Epidermal melanocyte (primary cell): Measurements from ENCODE around the gene SLC4A7.
A peak's percentile ranks its signal among the peaks of the same experiment; 100 is the strongest.
"Not testable (repeated sequence)": the region's sequence is repeated elsewhere in the genome, so short reads cannot be mapped to it uniquely, and the experiment has no call there.

ENCODE experiments used
- DNase-seq: peaks from one replicate; pipeline ENCODE4 v3.0.0; 2011; ENCODE audit warnings: low spot score; ENCODE audit not compliant: insufficient read length

Gene SLC4A7

DNA sequence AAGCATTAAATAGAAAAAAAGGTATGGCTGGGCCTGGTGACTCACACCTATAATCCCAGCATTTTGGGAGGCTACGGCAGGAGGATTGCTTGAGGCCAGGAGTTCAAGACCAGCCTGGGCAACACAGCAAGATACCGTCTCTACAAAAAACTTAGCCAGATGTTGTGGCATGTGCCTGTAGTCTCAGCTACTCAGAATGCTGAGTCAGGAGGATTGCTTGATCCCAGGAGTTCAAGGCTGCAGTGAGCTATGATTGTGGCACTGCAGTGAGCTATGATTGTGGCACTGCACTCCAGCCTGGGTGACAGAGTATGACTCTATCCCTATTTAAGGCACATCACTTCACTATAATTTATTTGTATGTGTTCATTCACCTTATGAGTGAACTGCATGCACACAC is 54.3 kb downstream of the SLC4A7 start:
- DNase-seq = no peak

DNA sequence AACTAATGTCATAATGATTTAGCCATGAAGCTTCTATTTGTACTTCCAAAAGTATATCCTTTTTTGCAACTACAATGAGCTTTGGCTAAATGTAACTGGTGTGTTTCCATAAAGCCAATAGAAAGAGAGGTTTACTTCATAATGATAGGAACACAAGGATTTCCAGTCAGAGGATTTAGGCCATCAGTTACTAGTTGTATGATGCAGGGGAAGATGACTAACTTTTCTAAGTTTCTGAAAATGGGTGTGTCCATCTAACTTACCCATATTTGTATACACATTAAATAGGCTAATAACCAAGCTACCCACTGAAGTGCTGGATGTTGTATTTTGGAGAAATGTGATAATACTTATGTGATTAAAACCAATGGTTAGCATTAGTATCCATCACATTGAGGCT is 55.7 kb downstream of the SLC4A7 start:
- DNase-seq = no peak

DNA sequence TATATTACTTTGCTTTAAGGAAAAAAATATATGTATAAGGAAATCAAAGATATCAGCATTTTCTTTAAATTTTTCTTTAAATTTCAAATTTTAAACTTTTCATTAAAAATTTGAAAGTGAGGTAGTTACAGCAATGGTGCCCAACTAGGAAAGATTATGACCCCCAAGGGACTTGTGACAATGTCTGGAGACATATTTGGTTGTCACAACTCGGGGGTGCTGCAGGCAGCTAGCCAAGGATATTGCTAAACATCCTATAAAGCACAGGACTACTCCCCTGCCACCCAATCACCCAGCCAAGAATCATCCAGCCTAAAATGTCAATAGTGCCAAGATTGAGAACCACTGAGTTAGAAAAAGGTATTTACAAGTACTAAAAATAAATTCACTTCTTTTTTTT is 57.3 kb downstream of the SLC4A7 start:
- DNase-seq = no peak

DNA sequence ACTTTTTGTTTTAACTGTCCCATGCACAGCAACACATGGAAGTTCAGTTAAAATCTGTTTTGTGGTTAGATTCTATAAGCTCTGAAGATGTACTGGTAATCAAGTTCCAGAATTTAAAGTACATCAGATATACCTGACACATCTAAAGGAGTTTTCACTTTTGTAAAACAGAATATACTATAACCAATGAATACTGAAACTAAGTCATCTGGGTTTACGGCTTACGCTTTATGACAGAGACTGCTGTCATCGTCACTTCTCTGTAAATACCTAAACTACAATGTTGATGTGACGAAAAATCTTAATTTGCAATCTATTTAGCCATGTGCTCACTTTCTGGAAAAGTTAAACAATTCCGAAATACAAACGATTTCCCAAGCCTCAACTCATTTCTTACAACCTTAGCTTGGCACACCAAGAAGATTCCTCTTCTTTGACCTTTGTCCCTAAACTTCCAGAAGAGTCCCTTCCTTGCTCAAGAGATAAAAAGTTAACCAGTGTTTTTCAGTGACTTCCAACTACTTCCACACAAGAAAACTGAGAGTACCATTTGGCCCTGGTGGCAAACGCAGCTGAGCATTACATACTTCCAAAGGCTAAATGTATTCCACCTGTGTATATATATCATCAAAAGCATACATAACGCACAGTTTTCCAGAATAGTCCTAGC is 58.2 kb downstream of the SLC4A7 start:
- no peak for DNase-seq

DNA sequence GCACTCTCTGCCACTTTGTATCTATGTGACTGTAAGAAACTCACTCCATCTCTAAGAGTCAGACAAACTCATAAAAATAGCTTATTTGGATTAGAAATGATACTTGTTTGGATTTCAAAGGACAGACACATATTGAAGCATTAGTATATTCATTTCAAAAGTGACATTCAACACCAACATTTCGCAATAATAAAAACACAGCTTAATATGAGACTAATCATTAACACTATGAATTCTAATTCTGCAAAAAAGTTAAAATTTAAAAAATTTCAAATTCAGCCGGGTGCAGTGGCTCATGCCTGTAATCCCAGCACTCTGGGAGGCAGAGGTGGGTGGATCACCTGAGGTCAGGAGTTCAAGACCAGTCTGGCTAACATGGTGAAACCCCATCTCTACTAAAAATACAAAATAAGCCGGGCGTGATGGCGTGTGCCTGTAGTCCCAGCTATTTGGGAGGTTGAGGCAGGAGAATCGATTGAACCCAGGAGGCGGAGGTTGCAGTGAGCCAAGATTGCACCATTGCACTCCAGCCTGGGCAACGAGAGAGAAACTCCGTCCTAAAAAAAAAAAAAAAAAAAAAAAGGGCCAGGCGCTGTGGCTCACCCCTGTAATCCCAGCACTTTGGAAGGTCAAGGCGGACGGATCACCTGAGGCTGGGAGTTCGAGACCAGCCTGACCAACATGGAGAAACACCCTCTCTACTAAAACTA is 59.2 kb downstream of the SLC4A7 start:
- not testable (repeated sequence) for DNase-seq

DNA sequence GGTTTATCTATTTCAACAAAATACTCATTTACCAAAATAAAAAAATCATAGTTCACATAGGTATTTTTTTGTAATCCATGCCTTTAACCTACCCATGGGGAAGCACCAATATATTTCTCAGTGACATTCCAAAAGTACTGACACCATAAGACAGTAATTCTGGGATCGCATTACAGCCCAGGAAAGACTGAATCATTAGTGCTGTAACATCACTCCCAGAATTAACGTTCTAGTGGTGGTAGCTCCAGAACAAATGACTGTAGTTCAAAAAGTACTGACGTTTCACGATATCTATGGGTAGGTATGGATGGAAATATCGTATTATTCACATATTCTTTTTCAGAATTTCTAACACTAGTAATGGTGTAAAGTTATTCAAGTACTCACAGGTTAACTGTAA is 60.7 kb downstream of the SLC4A7 start:
- DNase-seq = no peak

DNA sequence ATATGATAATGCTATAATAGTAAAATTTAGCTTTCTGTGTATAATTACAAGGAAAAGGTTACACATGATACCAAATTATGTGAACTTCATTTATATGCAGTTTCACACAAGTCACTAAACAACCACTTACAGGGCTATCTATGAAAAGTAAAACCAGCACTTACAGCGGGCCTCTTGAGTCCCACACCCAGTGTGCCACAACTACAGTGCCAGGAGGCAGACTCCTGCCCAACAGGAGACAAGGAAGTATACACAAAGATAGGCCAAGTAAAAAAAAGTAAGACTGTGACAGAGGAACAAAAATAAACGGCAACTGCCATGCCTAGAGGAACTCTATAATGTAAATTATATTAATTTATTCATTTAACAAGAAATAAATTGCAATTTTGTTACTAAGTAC is 61.6 kb downstream of the SLC4A7 start:
- no peak for DNase-seq

DNA sequence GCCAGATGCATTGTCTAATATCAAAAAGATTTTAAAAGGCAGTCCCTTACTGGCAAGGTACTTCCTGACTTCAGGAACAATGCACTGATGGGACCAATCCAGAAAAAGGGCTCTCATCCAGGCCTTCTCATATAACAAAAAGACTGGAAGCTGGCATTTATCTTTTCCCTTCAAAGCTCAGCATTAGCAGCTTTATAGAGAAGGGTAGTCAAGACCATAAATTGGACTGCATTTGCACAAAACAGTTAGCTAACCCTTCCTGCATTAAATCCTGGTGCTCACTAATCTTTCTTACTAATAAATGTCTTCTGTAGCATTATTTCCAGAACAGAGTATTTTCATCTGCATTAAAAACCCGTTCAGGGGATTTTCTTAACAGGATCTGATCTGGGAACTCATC is 69.0 kb downstream of the SLC4A7 start:
- DNase-seq = no peak

DNA sequence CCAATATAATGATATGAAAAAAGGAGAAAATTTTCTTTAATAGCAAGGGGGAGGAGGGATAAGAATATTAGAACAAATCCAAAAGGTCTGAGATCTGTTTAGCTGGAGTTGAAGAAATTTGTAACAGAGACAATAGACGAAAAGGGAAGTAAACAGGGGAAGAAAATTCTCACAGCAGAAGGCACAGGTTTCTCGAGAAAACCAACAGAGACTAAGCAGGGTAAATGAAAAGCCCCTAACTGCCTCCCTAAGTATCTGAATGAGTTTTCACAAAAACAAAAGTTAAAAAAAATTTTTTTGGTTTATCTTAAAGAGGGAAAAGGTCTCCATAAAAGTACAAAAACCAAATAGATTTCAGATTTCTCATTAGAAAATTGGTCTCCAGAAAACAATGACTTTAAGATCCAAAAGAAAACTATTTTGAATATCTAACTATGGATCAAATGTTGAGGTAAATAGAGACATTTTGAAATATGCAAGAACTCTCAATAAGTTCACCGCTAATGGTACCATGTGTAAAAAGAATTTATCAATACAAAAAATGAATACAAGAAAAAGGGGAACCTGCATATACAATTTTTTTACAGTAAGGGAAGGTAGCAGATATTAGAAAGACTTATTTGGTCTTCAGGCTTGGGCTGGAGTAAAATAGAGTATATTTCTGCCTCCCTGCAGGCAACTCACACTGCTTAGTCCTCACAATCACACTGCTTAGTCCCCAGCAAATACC is 91.1 kb downstream of the SLC4A7 start:
- DNase-seq = no peak

DNA sequence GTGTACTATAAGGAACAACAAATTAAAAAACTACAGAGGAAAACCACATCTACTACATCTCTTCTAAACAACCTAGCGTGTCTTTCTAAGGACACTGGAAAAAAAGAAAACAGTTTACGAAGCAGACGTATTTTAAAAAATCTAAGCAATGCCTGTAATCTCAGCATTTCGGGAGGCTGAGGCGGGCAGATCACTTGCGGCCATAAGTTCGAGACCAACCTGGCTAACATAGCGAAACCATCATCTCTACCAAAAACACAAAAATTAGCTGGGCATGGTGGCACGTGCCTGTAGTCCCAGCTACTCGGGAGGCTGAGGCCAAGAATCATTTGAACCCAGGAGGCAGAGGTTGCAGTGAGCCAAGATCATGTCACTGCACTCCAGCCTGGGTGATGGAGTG is 91.8 kb downstream of the SLC4A7 start:
- DNase-seq = not testable (repeated sequence)

DNA sequence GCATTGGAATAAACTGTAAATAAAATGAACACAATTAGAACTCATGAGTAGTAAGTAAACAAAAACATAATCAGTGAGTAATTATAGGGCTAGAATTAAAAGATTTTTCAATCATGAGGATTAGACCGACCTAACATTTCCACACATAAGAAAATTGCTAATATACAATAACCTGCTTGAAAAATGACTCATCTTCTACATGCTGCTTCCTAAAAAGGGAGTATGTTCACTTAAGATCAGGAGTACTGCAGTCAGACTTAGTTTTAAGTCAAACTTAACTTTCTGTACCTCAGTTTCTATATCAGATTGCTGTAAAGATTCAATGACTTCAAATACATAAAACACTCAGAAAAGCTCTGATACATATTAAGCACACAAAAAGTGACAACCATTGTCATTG is 92.4 kb downstream of the SLC4A7 start:
- no peak for DNase-seq

DNA sequence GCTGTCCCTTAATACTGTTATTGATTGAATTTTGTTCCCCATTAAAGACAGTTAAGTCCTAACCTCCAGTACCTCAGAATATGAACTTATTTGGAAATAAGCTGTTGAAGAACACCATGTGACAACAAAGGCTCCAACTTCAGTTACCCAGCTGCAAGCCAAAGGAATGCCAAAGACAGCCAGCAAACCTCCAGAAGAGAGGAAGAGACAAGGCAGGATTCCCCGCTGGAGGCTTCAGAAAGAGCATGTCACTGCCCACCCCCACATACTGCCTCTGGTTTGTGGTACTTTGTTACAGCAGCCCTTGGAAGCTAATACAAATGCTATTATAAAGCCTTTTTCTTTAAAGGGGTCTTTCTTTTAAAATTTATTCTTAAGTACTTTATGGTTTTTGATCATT is 96.6 kb downstream of the SLC4A7 start:
- no peak for DNase-seq

DNA sequence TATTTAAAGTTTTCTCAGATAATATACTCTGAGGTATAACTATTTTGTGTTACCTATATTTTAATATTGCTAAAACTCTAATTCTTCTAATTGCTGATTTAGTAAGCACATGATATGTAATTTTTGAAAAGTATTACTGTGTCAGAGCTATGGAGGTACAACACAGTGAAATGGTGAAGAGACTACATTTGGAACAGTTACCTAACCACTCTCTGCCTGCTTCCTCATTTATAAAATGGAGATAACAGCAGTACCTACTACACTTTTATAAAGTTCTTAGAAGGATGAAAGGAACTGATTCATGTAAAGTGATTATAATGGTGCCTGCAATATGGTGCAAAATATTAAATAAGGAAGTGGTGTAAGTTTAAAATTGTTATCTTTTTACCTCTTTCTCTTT is 98.7 kb downstream of the SLC4A7 start:
- no peak for DNase-seq

DNA sequence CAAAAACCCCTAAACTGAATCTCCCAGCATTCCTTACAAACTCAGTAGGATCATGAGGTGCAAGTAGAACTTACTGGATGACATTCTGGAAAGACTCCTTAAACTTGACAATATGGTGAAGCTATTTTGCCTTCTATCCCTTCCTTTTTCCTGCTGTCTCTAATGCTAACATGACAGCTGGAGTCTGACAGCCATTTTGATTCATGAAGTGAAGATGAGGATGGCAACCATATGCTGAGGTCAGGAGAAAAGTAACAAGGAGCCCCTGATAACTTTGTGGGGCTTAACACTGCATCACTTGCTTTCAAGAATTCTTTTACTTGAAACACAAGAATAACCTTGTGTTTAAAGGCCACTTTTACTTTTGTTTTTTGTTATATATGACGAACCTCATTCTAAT is 100.0 kb downstream of the SLC4A7 start:
- no peak for DNase-seq

DNA sequence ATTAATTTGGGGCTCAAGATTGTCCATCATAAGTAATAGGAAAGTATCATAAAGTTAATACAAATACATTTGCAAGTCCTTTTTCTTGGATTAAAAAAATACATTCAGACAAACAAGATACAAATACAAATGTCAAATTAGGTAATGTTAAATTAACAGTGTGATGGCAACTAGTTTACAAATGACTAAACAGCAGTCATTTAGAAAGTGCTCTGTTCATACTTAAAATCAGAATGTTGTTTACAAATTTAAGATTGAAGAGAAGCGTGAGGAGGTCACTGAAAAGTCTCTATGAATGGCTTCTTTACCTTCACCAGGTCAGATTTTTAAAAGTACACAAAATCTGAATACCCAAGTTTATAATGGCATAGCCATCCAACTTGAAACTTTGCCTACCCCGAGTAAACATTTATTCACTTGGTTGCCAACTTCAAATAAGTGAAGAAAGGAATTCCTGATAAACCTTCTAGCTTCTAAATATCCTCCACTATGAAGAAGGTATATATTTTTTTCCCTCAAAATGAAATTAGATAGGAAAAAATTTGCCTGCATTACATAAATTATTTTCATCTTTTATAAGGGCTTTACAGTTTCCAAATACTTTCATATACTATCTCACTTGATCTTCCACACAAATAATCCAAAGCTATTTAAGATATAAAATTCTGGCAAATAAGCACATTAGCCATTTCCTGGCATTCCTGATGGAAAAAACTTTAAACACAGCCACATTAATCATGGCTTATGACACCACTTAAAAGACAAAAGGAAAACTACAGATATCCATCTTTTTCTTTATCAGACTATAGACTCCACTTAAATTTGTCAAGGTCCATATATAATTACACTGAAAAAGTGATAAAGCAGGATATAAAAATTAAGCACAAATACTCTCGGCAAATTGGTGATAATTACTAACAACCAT is 103.5 kb downstream of the SLC4A7 start:
- no peak for DNase-seq

DNA sequence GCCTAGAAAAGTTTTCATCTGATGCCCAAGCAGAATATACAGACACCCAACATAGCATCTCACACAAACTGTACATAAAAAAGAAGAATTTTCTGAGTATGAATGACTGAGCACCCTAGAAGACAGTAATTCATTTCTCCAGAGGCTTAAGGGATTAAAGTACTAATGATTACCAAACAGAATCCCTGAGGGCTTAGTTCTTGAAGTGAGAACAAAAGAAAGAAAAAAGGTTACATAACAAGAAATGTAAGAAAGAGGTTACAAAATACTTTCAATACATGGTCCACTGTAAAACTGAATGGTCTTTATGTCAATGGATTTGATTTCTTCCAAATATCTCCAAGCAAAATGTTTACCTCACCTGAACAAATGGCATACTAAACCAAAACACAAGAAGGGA is 105.9 kb downstream of the SLC4A7 start:
- DNase-seq = no peak

DNA sequence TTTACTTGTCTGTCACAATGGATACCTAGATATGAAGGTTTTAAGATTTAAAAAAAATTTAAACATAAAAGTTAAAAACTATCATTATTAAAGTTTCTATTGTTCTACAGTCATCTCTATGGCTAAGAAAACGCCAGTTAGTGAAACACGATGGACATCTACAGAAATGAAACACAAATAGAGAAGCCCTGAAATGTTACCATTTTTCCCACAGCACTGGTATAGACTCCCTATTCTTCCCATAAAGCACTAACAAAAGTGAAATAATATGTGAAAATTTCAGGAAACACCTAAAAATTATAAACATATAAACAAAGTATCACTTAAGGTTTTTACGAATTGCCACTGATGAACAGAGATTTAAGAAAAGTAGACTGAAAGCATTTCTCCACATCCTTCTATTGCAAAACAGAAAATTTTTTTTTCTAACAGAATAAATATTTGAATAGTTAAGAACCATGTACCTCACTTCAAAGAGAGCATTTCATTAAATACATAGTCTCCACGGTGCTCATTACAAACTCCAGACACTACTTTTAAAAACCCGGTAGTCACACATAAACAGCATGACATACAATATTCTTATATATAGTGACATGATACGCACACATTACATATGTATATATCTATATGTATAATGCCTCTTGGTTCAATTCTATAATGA is 107.9 kb downstream of the SLC4A7 start:
- DNase-seq = no peak

DNA sequence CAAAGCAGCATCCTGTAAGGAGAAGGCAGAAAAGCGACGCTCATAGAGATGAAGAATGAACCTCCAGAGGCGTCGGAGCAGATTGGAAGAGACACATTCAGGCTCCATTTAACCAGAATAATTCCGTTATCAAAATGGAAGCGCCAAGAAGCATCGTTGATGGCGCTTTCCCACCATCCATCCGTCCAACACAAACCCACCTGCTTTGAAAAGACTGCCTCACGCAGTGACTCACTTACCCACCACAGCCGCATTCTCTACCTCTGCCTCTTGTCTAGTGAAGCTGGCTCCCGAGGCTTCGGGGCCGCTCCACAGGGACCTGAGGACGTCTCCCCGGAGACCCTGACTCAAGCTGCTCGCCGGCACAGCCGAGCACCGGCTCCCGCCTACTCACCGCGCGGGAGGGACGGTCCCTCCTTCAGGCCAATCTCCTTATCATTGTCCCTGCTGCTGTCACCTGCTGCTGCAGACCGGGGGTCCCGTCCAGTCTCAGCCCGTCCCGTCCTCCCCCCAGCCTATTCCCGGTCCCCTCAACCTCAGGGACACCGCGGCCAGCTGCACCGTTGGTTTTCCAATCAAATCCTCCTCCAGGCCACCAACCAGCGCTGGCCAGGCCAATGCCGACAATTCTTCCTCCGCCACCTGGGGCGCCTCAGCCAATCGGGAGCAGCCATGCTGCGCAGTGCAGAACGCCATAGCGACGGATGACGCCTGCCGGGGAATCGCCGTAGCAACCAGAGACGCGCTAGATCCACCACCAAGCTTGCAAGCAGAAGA is 115.2 kb downstream of the SLC4A7 start, which contains the start of gene NEK10:
TSS of gene NEK10 (minus strand) at position 553 of the 777 bp plus-strand sequence. CDS start 16,501 bp downstream, outside the sequence.
- DNase-seq = peak; percentile 96

DNA sequence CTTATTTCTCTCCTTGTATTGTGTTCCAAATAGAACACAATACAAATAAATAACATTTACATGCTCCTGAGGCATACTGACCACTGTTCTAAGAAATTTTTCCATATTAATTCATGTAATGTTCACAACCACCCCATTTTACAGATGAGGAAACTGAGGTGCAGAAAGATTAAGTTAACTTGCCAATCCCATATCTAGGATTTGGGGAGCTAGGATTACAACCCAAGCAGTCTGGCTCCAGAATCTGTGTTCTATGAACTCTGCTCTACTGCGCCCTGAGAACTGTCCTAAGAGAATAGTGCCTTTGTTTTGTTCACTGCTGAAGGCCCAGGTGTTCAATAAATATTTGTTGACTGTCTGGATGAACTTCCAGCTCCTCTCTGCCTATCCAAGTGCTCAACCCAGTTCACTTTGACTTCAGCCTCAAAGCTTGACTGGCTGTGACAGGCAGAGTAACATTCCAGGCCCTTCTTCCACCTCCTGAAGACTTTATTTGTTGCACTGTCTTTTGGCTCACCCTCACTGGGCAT is 118.1 kb downstream of the SLC4A7 start:
- DNase-seq = no peak
